Thyroid gland (tissue), 4 donors: Measurements from ENCODE around the gene ENDOV. TPM values are rescaled to one million over a fixed set of nuclear protein-coding genes. Genes with fewer than 3 reads are reported as not detected.

Source experiments
- DNase-seq, 2 donors: peaks; one replicate each; pipeline ENCODE4 v3.0.0-alpha.2; 2019
- H3K27ac ChIP-seq, 3 donors: fragments of 200-600 bp; sonication (generic); 1 replicate in 2 of 3; 2 replicates in 1 of 3; pipeline ENCODE4 v1.5.1; 2016 to 2019; ENCODE audit warnings: mild to moderate bottlenecking in 1 of 3, moderate library complexity in 1 of 3
- H3K27me3 ChIP-seq: fragments of 200-600 bp; sonication (generic); one replicate; pipeline ENCODE4 v1.5.1; 2019
- H3K36me3 ChIP-seq, 2 donors: fragments of 200-600 bp; sonication (generic); one replicate each; pipeline ENCODE4 v1.5.1; 2016 to 2019
- H3K4me1 ChIP-seq, 2 donors: fragments of 200-600 bp; sonication (generic); one replicate each; pipeline ENCODE4 v1.5.1; 2017 to 2019
- H3K4me3 ChIP-seq, 3 donors: fragments of 200-600 bp; sonication (generic); replicated peaks in 1 of 3; 1 replicate in 2 of 3; 2 replicates in 1 of 3; pipeline ENCODE4 v1.5.1; 2016; ENCODE audit warnings: mild to moderate bottlenecking in 1 of 3
- H3K9me3 ChIP-seq: fragments of 200-600 bp; sonication (generic); one replicate; pipeline ENCODE4 v1.5.1; 2017
- POLR2A ChIP-seq, 2 donors: fragments of 450-650 bp; IDR thresholded peaks; one replicate each; pipeline ENCODE4 v1.6.1; 2017; ENCODE audit warnings: antibody characterized with exemption in 2 of 2, mild to moderate bottlenecking in 2 of 2, moderate library complexity in 1 of 2
- WGBS, 2 donors: methylation state at CpG; one replicate each; pipeline ENCODE4 v1.1.5; 2017; 5-methylcytosine and 5-hydroxymethylcytosine counted together
- intact Hi-C: fragments of 100-400 bp; cut with DNase I; formaldehyde crosslinking; loops from one replicate; pipeline ENCODE4 v1.15.1; 2023
- total RNA-seq, 4 donors: library from RNA; depleted of rRNA; stranded (reverse); fragments of >200 nt; gene quantifications; one replicate each; pipeline ENCODE4 v1.2.3, GENCODE V29; 2016
- TF ChIP-seq, protein P1 (sequence below), 6 experiments: fragments of 200-600 bp in 3 of 6; fragments of 450-650 bp in 3 of 6; sonication (generic) in 3 of 6; IDR thresholded peaks; one replicate each; pipeline ENCODE4 v1.5.1; 2016 to 2019; ENCODE audit warnings: antibody characterized with exemption in 6 of 6, mild to moderate bottlenecking in 2 of 6, inconsistent platforms in 1 of 6, moderate library complexity in 1 of 6

Gene ENDOV
- total RNA-seq, 4 donors from 2014 or later, result 18.8 to 37.1 (median 21.2) TPM

DNA sequence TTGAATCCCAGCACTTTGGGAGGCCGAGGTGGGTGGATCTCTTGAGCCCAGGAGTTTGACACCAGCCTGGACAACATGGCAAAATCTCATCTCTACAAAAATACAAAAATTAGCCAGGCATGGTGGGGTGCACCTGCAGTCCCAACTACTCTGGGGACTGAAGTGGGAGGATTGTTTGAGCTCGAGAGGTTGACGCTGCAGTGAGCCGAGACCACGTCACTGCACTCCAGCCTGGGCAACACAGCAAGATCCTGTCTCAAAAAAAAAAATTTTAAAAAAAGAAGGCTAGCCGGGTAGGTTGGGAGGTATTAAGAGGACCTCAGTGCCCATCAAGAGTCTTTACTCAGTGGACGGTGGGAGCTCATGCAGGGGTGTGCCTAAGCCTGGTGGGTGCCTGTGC, 65.3 kb downstream of the ENDOV start:
- Histone ChIP-seq H3K9me3 (no peaks in the 10 kb centered on the region), H3K4me3 (no peak overlapping the region), H3K4me1 (peaks cover 20 to 35% of the 10 kb centered on the region in 2 donors), H3K27ac (no peak overlapping the region), H3K36me3 (no peaks in the 10 kb centered on the region), H3K27me3 (peaks cover 37% of the 10 kb centered on the region)
- intact Hi-C loops, result no loop called here
- TF ChIP-seq POLR2A (IDR thresholded peaks at IDR 0.05), result no peak
- TF ChIP-seq, protein P1, sequence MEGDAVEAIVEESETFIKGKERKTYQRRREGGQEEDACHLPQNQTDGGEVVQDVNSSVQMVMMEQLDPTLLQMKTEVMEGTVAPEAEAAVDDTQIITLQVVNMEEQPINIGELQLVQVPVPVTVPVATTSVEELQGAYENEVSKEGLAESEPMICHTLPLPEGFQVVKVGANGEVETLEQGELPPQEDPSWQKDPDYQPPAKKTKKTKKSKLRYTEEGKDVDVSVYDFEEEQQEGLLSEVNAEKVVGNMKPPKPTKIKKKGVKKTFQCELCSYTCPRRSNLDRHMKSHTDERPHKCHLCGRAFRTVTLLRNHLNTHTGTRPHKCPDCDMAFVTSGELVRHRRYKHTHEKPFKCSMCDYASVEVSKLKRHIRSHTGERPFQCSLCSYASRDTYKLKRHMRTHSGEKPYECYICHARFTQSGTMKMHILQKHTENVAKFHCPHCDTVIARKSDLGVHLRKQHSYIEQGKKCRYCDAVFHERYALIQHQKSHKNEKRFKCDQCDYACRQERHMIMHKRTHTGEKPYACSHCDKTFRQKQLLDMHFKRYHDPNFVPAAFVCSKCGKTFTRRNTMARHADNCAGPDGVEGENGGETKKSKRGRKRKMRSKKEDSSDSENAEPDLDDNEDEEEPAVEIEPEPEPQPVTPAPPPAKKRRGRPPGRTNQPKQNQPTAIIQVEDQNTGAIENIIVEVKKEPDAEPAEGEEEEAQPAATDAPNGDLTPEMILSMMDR (IDR thresholded peaks at IDR 0.05), result no peak
- 76 to 86% methylated on average over 7 of the region's 7 CpGs for WGBS, 2 donors
- DNase-seq, result no peak

DNA sequence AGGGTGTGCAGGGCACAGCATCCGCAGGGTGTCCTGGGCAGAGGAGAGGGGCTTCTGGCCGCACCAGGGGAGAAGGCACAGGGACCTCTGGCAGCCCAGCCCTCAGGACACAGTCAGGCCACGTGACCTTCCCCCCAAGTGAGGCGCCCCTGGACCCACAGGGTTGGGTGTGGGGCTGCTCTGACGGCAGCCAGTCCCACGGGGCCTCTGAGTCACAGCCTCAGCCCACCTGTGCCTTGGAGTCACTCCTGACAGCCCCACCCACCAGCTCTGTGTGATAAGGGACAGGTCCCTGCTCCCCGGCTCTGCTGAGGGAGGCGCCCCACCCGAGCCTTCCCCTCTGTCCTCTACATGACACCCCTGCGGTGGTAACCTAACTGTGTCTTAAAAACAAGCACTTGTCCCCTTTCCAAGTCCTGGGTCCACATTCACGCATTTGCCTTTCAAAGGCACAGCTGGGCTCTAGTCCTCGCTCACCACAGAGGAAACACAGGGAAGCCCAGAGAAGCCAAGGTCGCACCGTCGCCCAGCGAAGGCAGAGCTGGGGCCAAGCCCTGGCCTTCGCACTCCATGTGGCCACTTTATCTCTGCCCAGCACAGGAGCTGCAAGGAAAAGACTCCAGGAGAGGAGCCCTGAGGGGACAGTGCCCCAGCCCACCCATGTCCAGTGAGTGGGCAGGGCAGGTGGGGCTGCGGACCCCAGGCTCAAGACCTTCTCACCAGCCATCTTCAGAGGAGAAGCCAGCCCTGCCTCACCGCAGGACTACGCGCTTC, 66.5 kb downstream of the ENDOV start:
- Histone ChIP-seq H3K9me3 (no peaks in the 10 kb centered on the region), H3K4me1 (peaks cover 16 to 23% of the 10 kb centered on the region in 2 donors), H3K27me3 (peaks cover 29% of the 10 kb centered on the region), H3K4me3 (no peak overlapping the region), H3K36me3 (no peaks in the 10 kb centered on the region), H3K27ac (no peak overlapping the region)
- no peak for DNase-seq
- TF ChIP-seq, protein P1 (IDR thresholded peaks at IDR 0.05), result no peak
- TF ChIP-seq POLR2A (IDR thresholded peaks at IDR 0.05), result no peak
- WGBS, 2 donors, result 37 to 44% methylated on average over 16 to 18 of the region's 21 CpGs
- intact Hi-C loops, result no loop called here

DNA sequence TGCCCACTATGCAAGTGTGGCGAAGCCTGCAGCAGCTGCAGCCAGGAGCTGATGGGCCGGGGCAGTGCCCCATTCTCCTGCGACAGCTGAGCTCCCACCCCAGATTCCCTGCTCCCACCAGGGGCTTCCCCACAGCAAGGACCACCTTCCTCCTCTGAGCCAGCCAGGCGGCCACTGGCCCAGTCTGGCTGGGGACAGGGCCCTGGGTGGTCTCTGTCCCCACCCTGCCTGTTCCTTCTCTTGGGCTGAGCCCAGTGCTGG, 67.0 kb downstream of the ENDOV start:
- H3K36me3 ChIP-seq, result no peaks in the 10 kb centered on the region
- H3K4me1 ChIP-seq, result peaks cover 16 to 18% of the 10 kb centered on the region in 2 donors
- H3K27ac ChIP-seq, result no peak overlapping the region
- intact Hi-C loops, result no loop called here
- H3K4me3 ChIP-seq, result no peak overlapping the region
- TF ChIP-seq POLR2A (IDR thresholded peaks at IDR 0.05), result no peak
- TF ChIP-seq, protein P1 (IDR thresholded peaks at IDR 0.05), result no peak
- H3K27me3 ChIP-seq, result peaks cover 25% of the 10 kb centered on the region
- WGBS, 2 donors, result 70 to 79% methylated on average over 3 of the region's 4 CpGs
- DNase-seq, result no peak
- H3K9me3 ChIP-seq, result no peaks in the 10 kb centered on the region

DNA sequence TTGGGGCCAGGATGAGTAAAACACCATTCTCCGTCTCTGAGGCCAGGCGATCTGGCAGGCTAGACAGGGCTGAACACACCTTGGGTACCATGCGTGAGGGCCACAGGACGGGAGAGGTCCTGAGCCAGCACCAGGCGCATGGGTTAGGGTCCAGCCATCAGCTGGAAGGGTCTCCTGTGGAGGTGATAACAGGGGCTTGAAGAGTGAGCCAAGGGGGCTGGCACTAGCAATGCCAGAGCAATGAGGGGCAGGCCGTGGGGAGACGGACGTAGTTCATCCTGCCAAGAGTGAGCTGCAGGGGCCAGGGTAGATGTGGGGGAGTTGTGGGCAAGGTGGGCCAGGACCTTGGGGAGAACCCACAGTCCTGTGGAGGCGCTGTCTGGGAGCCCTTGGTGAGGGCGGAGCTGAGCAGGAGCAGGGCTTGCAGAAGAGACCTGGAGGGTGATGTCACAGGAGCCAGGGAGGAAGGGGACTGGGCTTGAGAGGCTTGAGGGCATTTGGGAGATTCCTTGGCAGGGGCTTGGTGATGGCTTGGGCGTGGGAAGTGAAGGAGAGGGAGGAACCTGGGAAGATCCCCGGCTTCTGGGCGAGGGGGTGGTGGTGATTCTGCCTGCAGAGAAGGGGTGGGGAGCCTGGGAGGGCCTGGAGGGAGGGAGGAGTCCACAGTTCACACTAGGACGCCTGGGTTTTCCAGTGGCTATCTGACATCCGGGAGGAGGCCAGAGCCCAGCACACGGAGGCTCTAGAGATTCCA, 67.8 kb downstream of the ENDOV start:
- TF ChIP-seq, protein P1 (IDR thresholded peaks at IDR 0.05), result no peak
- TF ChIP-seq POLR2A (IDR thresholded peaks at IDR 0.05), result no peak
- no peaks in the 10 kb centered on the region for H3K9me3 ChIP-seq
- no peaks in the 10 kb centered on the region for H3K36me3 ChIP-seq
- H3K4me1 ChIP-seq, result peaks cover 9 to 11% of the 10 kb centered on the region in 2 donors
- 57 to 60% methylated on average over 14 to 16 of the region's 16 CpGs for WGBS, 2 donors
- H3K4me3 ChIP-seq, result no peak overlapping the region
- no peak for DNase-seq
- intact Hi-C loops, result no loop called here
- no peak overlapping the region for H3K27ac ChIP-seq
- peaks cover 17% of the 10 kb centered on the region for H3K27me3 ChIP-seq

DNA sequence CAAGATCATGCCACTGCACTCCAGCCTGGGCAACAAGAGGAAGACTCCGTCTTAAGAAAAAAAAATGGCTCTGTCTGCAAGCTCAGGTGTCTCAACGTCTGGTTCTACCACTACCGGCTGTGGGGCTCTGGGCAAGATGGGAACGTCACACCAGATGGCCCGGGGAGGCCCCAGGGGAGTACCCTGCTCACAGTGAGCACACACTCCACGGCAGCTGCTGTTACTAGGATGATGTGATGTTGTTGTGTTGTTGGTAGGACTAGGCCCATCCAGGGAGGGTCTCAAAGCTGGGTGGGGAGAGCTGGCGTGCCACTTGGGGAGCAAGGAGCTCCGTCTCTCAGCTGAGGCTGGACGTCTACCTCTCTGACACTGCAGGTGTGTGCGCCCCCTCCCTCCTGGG, 70.9 kb downstream of the ENDOV start:
- intact Hi-C loops, result no loop called here
- TF ChIP-seq, protein P1 (IDR thresholded peaks at IDR 0.05), result no peak
- no peak for TF ChIP-seq POLR2A (IDR thresholded peaks at IDR 0.05)
- H3K4me1 ChIP-seq, result no peaks in the 10 kb centered on the region
- H3K4me3 ChIP-seq, result no peak overlapping the region
- no peak for DNase-seq
- H3K9me3 ChIP-seq, result no peaks in the 10 kb centered on the region
- H3K36me3 ChIP-seq, result no peaks in the 10 kb centered on the region
- no peaks in the 10 kb centered on the region for H3K27me3 ChIP-seq
- H3K27ac ChIP-seq, result no peak overlapping the region
- 63 to 71% methylated on average over 10 of the region's 10 CpGs for WGBS, 2 donors
